Jurkat, Clone E6-1 (cell line): Measurements from ENCODE around the gene UNC5C.

Experiments used
- DNase-seq: peaks from one replicate; pipeline ENCODE4 v3.0.0-alpha.2; 2011; ENCODE audit warnings: low read depth, low spot score
- H3K4me3 ChIP-seq: 2 replicates; pipeline ENCODE4 v1.5.1; 2011; ENCODE audit warnings: mild to moderate bottlenecking, low read length, control low read depth, moderate library complexity

The UNC5C gene

DNA sequence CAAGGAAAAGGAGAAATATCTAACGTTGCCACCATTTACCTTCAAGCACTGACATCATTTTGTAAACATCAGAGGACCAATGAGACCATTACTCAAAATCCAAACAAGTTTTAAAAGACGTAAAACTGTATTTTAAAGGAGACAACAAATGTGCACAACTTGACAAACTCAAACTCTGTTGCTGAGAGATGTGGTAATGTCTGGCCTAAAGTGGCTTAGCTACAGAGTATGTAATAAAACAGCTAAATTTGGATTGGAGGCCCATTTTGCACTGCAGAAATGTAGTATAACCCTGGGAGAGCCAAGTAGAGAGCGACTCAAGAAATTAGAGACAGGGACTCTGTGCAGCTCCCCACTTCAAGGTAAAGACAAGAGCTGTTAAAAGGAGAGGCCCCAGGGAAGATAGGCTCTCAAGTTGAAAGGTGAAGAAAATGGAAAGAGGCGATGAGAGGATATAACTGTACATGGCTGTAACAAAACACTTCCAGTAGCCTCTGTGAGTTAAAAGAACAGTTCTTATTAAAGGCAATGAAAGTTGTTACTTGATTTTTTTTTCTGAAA lies 20.3 kb downstream of the UNC5C start:
- H3K4me3 ChIP-seq = no peak overlapping the region
- no peak for DNase-seq

DNA sequence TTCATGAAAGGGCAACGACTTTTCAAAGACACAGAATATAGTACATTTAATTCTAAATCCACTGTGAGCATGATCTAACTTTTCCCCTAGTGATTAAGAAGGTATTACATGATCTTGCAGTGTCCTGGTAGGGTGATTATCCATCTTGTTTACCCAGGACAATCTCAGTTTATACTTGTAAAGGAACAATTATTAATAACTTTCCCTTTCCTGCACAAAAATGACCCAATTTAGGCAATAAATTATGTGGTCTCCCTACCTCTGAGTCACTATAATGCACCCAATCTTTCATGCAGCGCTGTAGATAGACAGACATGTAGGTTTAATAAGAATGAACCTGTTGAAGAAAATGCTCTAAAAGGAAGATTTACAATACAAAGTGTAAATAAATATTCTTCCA lies 22.7 kb downstream of the UNC5C start:
- H3K4me3 ChIP-seq = no peak overlapping the region
- DNase-seq = no peak

DNA sequence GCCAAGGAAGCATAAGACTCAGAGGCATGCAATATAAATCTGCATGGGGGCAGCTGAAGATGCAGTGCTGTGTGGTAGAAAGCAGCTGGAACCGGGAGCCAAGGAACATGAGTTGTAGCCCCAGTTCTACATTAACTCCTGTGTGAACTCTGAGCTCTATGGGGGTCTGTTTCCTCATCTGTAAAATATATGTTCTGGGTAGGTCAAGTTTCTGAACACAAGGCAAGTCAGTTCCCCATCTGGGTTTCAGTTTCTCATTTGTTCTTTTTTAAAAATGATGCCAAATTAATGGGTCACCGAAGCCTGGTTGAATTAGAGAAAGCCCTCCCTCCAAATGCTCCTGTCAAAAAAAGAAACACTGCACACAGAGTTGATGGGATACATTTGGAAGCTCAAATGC lies 24.0 kb downstream of the UNC5C start:
- H3K4me3 ChIP-seq = no peak overlapping the region
- no peak for DNase-seq

DNA sequence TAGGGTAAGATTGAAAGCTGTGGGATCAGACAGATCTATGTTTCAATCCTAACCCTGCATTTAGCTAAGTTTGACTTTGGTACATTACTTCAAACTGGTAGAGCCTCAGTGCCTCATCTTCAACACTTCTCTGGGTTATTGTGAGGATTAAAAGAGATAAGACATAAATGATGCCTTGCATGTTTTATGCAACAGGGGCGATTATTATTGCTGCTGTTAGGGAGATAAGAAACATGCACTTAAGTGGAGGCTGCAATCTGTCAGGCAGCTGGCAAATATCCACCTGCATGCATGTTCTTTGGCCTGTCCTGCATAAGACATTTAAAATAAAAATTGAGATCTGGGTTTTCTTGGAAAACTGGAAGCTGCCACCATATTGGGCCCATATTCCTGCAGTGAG lies 24.6 kb downstream of the UNC5C start:
- DNase-seq = no peak
- no peak overlapping the region for H3K4me3 ChIP-seq

DNA sequence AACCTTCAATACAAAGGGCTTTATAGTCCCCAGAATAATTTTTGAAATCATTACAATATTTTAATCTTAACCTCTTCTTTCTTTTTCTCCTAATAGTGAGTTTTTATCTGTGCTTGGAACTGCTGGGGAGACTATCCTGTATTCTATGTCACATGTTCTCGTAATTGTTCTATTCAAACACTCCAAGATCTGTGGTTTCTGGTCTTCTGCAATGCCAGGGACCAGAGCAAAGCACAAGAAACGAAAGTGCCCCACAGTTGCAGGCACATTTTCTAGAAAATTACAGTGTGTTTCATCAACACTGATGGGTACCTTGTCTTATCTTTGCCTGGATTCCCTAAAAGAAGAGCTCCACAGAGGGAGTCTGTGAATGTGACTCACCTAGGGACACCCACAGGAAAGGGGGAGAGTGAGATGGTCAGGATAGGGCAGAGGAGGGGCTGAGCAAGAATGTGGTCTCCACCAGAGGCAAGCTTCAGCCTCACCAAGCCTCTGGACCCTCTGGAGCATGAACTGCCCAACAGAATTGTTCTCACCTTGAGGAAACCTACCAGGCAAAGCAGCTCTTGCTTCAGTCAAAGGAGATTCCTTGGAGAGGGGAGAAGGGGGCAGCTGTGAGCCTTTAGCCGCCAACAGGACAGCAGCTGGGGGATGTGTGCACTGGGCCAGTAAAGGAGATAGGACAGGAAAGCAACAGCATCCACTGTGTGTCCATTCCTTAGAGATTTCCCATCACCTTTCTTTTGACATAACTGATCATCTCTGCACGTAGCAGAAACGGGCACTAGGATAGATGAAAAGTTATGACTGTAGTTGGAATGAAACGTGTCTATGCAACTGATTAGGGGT lies 25.9 kb downstream of the UNC5C start:
- no peak overlapping the region for H3K4me3 ChIP-seq
- no peak for DNase-seq

DNA sequence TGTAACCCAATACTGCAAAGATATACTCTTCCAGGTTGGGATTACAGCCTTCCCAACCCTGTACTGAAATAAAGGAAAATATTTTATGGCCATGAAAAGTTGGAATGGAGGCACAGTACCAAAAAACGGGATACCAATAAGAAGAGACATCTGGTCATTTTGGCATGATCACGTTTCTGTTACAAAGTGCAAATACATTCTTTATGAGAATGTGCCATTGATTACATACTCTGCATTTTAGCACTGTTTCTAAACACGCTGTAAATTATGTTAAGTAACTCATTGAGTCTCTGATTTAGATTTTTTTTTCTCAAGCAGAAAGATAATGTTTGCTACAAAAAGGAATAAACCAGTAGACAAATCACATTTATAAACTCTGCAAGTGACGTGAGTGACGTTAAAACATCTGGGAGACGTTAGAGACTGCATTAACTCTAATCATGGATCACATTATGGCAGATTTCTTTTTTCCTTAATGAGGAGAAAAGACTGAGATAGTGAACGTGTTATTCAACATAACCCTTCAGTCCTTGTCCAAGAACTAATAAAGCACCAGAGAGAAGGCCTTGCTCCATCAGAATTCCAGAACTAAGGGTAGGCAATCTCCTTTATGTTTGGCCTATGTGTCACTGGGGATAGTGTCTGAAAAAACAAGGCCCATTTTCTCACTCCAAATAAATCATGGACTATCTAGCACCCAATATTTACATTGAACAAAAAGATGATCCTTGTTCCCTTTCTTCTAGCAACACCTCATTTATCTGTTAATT lies 31.0 kb downstream of the UNC5C start:
- no peak for DNase-seq
- no peak overlapping the region for H3K4me3 ChIP-seq

DNA sequence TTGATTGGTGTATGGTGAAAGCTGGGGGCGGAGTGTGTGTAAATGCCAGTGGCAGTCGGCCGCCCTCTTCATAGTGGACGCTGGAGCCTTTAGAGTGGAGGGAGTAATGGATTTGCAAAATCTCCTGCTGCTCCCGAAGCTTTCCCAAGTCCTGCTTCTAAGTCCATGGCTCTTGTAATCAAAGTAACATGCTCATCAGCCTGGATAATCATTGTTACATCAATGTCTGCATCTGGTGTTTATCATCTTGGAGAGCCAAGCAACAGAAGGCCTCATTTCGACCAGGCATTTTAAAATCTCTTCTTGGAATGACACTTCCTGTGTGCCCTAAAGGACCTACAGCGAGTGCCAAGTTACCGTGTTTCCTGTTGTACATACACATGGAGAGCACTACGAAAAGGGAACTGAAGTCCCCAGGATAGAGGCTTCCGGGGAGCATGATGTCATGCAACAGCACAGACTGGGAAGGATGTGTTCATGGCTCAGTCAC lies 32.2 kb downstream of the UNC5C start:
- H3K4me3 ChIP-seq = no peak overlapping the region
- no peak for DNase-seq

DNA sequence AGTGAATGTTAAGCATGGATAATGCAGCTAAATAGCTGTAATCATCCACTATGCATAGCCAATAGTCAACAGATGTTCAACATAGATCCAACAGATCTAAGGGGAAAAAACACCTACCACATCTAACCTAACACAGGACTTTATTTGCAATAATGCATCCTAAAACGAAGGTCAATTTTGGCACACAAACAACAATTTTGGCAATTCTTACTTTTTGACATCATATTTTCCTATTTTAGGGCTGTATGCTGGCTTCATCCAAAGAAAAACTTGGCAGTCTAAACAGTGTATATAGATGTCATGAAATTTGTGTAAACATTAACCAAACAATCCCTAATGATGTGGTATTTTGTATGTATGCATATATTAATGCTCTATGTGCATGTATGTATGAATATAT lies 33.2 kb downstream of the UNC5C start:
- no peak for DNase-seq
- H3K4me3 ChIP-seq = no peak overlapping the region

DNA sequence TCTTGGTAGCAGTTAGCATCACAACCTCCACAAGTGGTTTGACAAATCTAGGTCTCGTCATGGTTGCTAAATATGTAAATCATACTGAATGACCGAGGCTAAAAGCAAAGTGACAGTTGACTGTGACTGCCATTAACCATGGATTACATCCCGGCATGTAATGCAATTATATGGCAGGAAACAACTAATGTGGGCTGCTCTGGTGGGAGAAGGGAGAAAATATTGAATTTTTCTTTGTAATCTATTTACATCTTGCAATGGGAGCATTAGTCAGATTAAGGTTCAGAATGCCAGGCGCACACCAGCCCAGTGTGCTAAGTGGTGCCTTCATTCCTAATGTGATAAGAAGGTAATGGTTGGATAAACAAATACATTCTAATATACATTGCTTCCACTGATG lies 35.8 kb downstream of the UNC5C start:
- no peak overlapping the region for H3K4me3 ChIP-seq
- DNase-seq = no peak

DNA sequence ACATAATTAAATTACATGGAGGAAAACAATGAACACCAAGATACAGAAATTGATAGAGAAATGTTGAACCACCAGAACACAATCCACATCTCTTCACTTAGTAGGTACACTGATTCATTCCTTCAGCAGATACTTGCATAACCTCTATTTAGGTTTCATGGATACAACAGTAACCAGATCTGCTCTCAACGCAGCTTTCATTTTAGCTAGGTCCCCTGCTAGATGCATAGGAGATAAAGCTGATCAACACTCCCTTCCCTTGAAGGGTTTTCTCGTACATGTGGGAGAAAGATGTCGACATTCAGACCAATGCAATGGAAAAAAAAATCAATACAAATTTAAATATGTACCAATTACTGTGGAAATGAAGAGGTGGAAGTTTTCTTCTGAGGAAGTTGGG lies 37.3 kb downstream of the UNC5C start:
- no peak for DNase-seq
- no peak overlapping the region for H3K4me3 ChIP-seq

DNA sequence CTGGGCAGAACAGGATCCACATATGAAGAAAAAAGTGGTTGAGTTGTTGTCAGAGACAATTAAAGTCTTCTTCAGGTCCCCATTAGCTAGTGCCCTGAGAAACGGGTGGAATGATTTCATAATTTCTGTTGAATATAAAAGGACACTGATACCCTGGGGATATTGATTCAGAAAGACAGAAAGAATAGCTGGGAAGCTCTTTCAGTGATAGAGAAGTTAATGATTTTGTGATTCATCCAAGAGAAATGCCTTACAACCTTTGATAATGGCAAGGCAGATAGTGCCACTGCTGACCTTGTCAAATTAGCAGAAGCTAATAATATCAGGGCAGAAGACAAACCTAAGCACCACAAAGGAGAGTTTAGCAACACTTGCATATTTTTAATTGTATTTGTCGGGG lies 37.9 kb downstream of the UNC5C start:
- no peak for DNase-seq
- no peak overlapping the region for H3K4me3 ChIP-seq

DNA sequence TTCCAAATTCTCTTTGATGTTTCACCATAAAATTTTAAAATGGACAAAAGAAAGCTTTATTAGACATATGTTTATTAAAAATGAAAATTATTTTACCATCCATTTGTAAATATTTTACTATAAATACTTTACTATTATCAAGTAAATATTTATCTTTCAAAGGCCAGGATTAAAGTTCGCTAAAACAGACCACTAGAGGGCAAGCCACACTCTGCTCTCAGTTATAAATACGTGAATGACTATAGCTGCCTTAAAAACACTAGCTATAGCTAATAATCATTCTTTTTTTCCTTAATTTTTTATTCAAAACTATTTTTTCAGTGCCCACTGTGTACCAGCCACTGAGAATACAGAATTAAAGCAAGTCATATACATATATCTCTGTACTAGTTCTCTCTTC lies 38.6 kb downstream of the UNC5C start:
- peak; percentile 16 for DNase-seq

DNA sequence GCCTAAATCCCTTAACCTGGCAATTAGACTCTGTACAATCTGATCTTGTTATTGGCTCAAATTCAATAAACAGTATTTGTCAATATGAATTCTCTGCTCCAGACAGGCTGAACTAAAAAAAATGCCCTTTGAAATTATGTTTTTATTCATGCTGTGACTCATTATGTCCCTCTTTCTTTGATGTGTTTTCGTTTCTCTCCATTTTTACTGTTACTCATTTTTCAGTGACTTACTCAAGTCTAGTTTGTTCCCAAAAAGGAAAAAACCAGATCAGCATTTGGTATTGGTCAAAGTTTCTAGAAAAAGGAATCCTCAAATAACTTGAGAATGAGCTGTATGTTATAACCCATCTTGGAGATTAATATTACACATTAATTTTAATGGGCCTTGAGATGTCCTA lies 40.4 kb downstream of the UNC5C start:
- DNase-seq = no peak
- H3K4me3 ChIP-seq = no peak overlapping the region

More for the DNA sequence above, 38.6 kb downstream of the UNC5C start:
- no peak overlapping the region for H3K4me3 ChIP-seq

DNA sequence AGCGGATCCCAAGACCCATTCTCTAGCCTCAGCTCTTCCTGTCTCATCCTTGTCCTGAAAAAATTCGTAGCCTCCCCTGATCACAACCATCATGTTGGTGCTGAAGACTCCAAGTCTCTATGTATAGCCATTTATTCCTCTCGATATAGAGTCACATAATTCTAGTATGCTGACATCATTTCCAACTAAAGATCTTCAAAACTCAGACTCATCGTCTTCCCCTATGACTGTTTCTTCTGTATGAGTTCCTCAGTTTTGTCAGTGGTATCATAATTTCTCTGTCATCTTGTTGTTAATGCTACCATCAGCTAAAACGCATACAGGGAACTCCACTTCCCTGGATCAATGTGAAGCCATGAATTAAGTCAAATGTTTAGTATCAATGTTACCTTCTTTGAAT lies 41.2 kb downstream of the UNC5C start:
- DNase-seq = no peak

DNA sequence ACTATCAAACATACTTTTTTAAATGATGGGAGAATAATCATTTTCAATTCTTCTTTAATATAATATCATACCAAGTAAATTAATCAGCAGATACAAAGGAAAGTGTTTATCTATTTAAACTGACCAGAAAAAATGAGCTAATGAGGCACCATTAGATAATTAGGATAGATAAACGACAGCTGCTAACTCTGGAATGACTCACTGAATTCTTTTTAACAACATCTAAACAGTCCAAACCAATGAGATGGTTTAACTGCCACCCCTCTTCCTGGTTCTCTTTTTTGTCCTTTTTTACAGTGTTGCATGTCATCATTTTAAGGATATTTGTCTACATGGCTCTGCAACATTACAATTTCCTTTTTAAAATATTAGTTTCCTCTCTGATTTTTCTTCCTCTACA lies 41.6 kb downstream of the UNC5C start:
- H3K4me3 ChIP-seq = no peak overlapping the region
- DNase-seq = no peak

More for the DNA sequence above, 41.2 kb downstream of the UNC5C start:
- H3K4me3 ChIP-seq = no peak overlapping the region

DNA sequence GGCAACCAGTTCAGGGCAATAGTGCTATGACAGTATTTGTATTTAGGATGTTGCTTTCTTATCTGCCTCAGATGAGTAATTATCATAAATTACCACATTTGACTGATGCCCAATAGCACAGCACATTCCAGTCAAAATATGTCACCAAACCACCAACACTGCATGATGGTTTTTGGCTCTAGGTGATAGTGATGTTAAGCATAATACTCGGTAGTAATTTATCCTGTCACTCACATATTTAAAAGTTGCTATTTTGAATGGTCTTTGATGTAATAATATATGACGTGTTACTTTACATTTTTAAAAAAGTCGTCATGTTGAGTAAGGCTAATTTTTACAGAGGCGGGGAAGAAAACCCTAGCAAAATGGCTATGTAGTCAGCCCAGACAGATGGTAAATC lies 42.5 kb downstream of the UNC5C start:
- DNase-seq = no peak

DNA sequence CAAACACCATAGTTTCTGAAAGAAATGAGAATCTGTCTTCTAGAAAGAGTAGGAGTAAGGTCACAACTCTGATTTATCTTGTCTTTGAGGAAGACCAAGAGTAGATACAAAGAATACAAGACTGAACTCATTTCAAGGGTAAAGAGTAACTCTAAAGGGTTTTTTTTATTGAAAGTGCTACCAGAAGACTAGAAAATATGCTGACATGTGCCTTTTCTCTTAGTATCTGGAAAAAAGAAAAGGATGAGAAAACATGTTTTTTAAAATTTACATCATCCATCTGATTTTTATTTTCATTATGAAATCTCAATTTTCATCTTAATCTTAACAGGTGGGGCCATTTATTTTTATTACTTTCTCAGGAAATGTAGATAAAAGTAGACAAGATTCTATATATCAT lies 43.0 kb downstream of the UNC5C start:
- no peak for DNase-seq
- H3K4me3 ChIP-seq = no peak overlapping the region

More for the DNA sequence above, 42.5 kb downstream of the UNC5C start:
- H3K4me3 ChIP-seq = no peak overlapping the region

DNA sequence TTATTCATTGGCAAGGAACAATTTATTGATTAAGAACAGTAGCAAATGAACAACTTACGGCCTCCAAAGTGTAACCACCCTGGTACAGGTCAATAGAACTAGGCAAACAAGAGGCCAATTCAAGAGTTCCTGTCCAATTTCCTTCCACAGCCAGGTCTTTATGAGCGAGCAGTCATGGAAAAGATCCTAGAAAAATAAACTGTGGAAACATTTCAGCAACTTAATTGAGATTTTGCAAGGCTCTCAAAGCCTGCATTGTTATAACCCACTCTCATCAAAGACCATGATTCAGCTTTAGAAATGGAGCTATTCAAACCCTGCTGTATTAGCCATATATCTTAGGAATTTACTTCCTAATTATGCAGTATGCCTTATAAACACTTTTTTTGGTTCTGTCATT lies 43.6 kb downstream of the UNC5C start:
- H3K4me3 ChIP-seq = no peak overlapping the region

DNA sequence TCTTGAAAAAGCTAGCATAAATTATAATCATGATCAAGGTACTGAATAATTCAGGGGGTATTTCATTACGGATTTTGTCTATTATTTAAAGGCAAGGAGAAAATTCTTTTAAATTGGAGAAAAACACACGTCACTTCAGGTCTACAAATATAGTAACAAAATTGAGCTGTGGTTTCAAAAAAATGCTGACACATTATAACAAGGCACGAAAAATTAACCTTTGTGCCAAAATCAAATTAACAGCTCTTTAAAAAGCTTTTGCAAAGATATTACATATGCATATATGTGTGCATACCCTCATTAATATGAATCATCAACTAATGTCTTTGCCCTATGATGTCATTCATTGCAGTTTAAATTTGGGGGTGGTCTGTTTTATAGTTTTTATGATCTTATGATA lies 44.3 kb downstream of the UNC5C start:
- DNase-seq = no peak
- H3K4me3 ChIP-seq = no peak overlapping the region

More for the DNA sequence above, 43.6 kb downstream of the UNC5C start:
- DNase-seq = no peak

DNA sequence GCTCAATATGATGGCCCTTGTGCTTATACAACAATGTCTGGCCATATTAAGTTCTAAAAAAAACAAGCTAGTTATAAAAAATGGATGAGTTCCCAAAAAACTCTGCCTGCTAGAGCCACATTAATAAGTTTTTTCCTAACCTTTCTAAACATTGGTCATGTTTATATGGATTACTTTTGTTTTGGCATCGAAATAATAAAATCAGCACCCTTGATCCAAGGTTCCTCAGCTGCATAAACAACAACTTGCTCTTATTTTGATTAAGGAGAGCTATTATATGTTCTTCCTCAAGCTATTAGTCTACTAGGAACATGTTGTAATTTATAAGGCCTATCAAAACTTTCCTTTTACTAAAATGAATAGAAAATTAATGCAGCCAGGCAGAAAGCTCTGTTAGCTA lies 48.4 kb downstream of the UNC5C start:
- no peak for DNase-seq
- H3K4me3 ChIP-seq = no peak overlapping the region
